ENCODE data around the gene OR2H1.

Gene OR2H1

DNA sequence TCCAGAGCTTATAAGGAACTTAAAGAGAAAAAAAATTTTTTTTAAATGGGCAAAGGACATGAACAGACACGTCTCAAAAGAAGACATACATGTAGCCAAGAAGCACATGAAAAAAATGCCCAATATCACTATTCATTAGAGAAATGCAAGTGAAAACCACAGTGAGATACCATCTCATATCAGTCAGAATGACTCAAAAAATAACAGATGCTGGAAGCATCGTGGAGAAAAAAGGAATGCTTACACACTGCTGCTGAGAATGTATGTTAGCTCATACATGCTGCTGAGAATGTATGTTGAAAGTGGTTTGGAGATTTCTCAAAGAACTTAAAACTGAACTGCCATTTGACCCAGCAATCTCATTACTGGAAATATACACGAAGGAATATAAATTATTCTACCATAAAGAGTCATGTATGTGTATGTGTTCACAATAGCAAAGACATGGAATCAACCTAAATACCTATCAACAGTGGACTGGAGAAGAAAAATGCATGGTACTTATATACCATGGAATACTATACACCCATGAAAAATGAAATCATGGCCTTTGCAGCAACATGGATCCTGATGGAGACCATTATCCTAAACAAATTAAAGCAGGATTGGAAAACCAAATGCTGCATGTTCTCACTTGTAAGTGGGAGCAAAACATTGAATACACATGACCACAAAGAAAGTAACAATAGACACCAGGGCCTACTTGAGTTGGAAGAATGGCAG lies 5.3 kb upstream of the OR2H1 start:
- Histone ChIP-seq H3K9me2 (replicated peaks; ENCODE audit: low read depth, low read length) (no peaks in the 10 kb centered on the region), H3K4me1 (ENCODE audit: insufficient read depth, low read length, poor library complexity, severe bottlenecking) (no peaks in the 10 kb centered on the region), H3K79me2 (ENCODE audit: insufficient read depth, low read length) (no peaks in the 10 kb centered on the region), H3K4me3 (ENCODE audit: low read length, poor library complexity, severe bottlenecking) (no peak overlapping the region), H4K20me1 (ENCODE audit: insufficient read depth, low read length, poor library complexity, severe bottlenecking) (no peaks in the 10 kb centered on the region), H2AFZ (ENCODE audit: low read length) (no peak overlapping the region), H3K9ac (ENCODE audit: low read depth, low read length, poor library complexity, severe bottlenecking) (no peak overlapping the region), H3K27me3 (ENCODE audit: insufficient read depth, low read length, poor library complexity, severe bottlenecking) (no peaks in the 10 kb centered on the region), H3K4me2 (ENCODE audit: low read depth, low read length, poor library complexity, severe bottlenecking) (no peak overlapping the region), H3K36me3 (ENCODE audit: insufficient read depth, low read length) (no peaks in the 10 kb centered on the region), H3K9me3 (ENCODE audit: insufficient read depth, low read depth, low read length) (no peaks in the 10 kb centered on the region), H3F3A (ENCODE audit: low read depth) (no peaks in the 10 kb centered on the region)
- TF ChIP-seq, protein P1, sequence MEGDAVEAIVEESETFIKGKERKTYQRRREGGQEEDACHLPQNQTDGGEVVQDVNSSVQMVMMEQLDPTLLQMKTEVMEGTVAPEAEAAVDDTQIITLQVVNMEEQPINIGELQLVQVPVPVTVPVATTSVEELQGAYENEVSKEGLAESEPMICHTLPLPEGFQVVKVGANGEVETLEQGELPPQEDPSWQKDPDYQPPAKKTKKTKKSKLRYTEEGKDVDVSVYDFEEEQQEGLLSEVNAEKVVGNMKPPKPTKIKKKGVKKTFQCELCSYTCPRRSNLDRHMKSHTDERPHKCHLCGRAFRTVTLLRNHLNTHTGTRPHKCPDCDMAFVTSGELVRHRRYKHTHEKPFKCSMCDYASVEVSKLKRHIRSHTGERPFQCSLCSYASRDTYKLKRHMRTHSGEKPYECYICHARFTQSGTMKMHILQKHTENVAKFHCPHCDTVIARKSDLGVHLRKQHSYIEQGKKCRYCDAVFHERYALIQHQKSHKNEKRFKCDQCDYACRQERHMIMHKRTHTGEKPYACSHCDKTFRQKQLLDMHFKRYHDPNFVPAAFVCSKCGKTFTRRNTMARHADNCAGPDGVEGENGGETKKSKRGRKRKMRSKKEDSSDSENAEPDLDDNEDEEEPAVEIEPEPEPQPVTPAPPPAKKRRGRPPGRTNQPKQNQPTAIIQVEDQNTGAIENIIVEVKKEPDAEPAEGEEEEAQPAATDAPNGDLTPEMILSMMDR (conservative IDR thresholded peaks at IDR 0.05; ENCODE audit: low read length): no peak
- TF ChIP-seq EZH2phosphoT487 (IDR thresholded peaks at IDR 0.05; ENCODE audit: borderline replicate concordance): no peak

DNA sequence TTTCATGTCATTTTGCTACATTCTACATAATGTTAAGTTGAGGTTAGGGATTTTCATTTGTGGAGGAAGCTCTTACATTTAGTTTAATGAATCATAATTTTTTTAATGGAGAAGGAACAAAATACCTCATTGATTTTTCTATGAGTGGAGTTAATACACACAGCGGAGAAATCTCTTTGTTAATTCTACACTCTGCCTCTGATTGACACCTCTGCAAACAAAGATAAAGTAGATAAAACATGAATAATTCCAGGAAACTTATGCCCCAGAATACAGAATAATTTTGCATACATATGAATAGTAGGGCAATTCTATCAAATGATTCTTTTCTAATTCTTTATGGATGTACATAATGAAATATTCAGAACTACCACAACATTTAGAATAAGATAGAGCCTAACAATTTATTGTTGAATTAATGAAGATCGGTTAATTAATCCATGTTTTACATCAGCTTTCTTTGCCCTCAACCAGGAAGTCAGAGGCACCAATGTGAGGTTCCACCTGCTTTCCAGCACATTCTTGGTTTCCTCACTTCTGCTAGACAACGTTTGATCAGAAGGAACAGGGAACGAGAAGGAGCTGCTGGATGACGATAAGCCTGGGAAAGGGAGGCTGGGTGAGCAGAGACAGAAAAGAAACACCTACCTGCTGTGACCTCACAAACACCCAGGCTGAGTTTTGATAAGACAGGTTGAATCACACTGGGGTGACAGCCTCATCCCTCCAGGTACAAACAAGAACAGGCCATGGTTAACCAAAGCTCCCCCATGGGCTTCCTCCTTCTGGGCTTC lies 4.3 kb downstream of the OR2H1 start:
- no peak overlapping the region for H3K9ac ChIP-seq (ENCODE audit: low read depth, low read length, poor library complexity, severe bottlenecking)
- H2AFZ ChIP-seq (ENCODE audit: low read length): no peak overlapping the region
- H3K79me2 ChIP-seq (ENCODE audit: insufficient read depth, low read length): no peaks in the 10 kb centered on the region
- peaks cover 20% of the 10 kb centered on the region for H3K4me1 ChIP-seq (ENCODE audit: insufficient read depth, low read length, poor library complexity, severe bottlenecking)
- H3K36me3 ChIP-seq (ENCODE audit: insufficient read depth, low read length): no peaks in the 10 kb centered on the region
- no peaks in the 10 kb centered on the region for H3K9me3 ChIP-seq (ENCODE audit: insufficient read depth, low read depth, low read length)
- no peak for TF ChIP-seq EZH2phosphoT487 (IDR thresholded peaks at IDR 0.05; ENCODE audit: borderline replicate concordance)
- TF ChIP-seq, protein P1 (conservative IDR thresholded peaks at IDR 0.05; ENCODE audit: low read length): no peak
- H3K27me3 ChIP-seq (ENCODE audit: insufficient read depth, low read length, poor library complexity, severe bottlenecking): no peaks in the 10 kb centered on the region
- no peak overlapping the region for H3K4me3 ChIP-seq (ENCODE audit: low read length, poor library complexity, severe bottlenecking)
- no peaks in the 10 kb centered on the region for H3K9me2 ChIP-seq (replicated peaks; ENCODE audit: low read depth, low read length)
- no peak overlapping the region for H3K4me2 ChIP-seq (ENCODE audit: low read depth, low read length, poor library complexity, severe bottlenecking)
- no peaks in the 10 kb centered on the region for H4K20me1 ChIP-seq (ENCODE audit: insufficient read depth, low read length, poor library complexity, severe bottlenecking)
- no peaks in the 10 kb centered on the region for H3F3A ChIP-seq (ENCODE audit: low read depth)

DNA sequence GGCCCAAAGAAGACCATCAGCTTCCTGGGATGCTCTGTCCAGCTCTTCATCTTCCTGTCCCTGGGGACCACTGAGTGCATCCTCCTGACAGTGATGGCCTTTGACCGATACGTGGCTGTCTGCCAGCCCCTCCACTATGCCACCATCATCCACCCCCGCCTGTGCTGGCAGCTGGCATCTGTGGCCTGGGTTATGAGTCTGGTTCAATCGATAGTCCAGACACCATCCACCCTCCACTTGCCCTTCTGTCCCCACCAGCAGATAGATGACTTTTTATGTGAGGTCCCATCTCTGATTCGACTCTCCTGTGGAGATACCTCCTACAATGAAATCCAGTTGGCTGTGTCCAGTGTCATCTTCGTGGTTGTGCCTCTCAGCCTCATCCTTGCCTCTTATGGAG lies 5.1 kb downstream of the OR2H1 start:
- Histone ChIP-seq H4K20me1 (ENCODE audit: insufficient read depth, low read length, poor library complexity, severe bottlenecking) (no peaks in the 10 kb centered on the region), H3K4me2 (ENCODE audit: low read depth, low read length, poor library complexity, severe bottlenecking) (no peak overlapping the region), H3K9me2 (replicated peaks; ENCODE audit: low read depth, low read length) (no peaks in the 10 kb centered on the region), H3K9ac (ENCODE audit: low read depth, low read length, poor library complexity, severe bottlenecking) (no peak overlapping the region), H2AFZ (ENCODE audit: low read length) (no peak overlapping the region), H3K4me1 (ENCODE audit: insufficient read depth, low read length, poor library complexity, severe bottlenecking) (peaks cover 28% of the 10 kb centered on the region), H3F3A (ENCODE audit: low read depth) (no peaks in the 10 kb centered on the region), H3K9me3 (ENCODE audit: insufficient read depth, low read depth, low read length) (no peaks in the 10 kb centered on the region), H3K36me3 (ENCODE audit: insufficient read depth, low read length) (no peaks in the 10 kb centered on the region), H3K79me2 (ENCODE audit: insufficient read depth, low read length) (no peaks in the 10 kb centered on the region), H3K27me3 (ENCODE audit: insufficient read depth, low read length, poor library complexity, severe bottlenecking) (no peaks in the 10 kb centered on the region), H3K4me3 (ENCODE audit: low read length, poor library complexity, severe bottlenecking) (no peak overlapping the region)
- TF ChIP-seq EZH2phosphoT487 (IDR thresholded peaks at IDR 0.05; ENCODE audit: borderline replicate concordance): no peak
- TF ChIP-seq, protein P1 (conservative IDR thresholded peaks at IDR 0.05; ENCODE audit: low read length): no peak
